ENCODE measurements around the gene NUBP1. TPM values are rescaled to one million over a fixed set of nuclear protein-coding genes. Genes with fewer than 3 reads are reported as not detected.
A peak's percentile ranks its signal among the peaks of the same experiment; 100 is the strongest.

The NUBP1 gene
- polyA plus RNA-seq, 2 of the 4 experiments (the other 2 are of a cell fraction), result 34.1 to 49.9 TPM

DNA sequence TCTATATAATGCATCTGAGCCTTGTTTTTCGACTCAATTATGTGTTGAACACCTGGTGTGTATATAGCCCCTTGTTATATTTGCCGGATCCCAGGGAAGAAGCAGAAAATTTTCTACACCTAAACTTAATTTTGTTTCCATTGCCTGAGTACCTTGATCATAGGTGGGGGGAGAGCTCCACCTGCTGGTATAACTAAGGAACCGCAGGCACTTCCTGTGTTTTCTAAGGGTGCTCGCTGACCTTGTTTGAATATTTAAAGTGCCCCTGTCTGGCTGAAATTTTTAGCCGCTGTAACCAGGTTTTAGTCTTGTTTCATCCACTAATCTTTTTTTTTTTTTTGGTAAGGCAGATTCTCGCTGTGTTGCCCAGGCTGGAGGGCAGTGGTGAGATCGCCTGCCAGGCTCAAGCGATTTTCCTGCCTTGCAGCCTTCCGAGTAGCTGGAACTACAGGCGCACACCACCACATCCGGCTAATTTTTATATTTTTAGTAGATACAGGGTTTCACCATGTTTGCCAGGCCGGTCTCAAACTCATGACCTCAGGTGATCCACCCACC lies 6.5 kb upstream of the NUBP1 start:
- CTCF ChIA-PET, result interaction anchor here (0.6 to 7.4 kb wide), 41 partner anchors 9 to 1576 kb away, joined by 3 to 198 read pairs (median 4); partner anchors contain the start of gene EMP2

DNA sequence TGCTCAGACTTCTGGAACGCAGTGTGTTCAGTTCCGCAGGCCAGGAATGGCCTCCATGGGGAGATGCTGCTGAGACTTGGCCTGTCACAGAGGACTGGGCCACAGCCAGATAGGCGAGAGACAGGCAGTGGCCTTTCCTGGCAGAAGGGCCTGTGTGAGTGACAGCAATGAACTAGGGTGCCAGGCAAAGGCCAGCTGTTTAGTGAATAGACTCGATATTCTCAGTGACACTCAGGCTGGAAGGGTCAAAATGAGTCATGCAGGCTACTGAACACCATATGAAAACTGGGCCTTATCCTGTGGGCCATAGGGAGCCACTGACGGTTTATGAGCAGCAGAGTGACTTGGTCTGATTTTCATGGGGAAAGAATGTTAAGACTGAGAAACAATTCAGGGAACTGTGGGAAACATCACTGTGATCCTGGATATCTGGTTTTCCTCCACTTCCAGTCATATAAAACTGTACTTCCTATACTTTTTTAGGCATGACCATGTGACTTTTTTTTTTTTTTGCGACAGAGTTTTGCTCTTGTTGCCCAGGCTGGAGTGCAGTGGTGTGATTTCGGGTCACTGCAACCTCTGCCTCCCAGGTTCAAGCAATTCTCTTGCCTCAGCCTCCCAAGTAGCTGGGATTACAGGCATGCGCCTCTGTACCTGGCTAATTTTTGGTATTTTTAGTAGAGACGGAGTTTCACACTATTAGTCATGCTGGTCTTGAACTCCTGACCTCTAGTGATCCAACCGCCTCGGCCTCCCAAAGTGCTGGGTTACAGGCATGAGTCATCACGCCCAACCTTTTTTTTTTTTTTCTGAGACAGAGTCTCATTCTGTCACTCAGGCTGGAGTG lies 5.2 kb upstream of the NUBP1 start:
- ATAC-seq (peak; percentile 37 to 65), FAIRE-seq (no peak), DNase-seq (ENCODE audit: low read depth in 1 of 2, low spot score in 1 of 2) (peak; percentile 14 to 84)
- TF ChIP-seq HOXB5 (CRISPR knock-in tag; IDR thresholded peaks at IDR 0.05) (no peak), KDM1A (IDR thresholded peaks at IDR 0.05; ENCODE audit: low read depth) (no peak), FOSL2 (IDR thresholded peaks at IDR 0.05) (peak; percentile 64), FOSL2 (CRISPR knock-in tag; IDR thresholded peaks at IDR 0.05) (peak; percentile 95), ZFP36 (IDR thresholded peaks at IDR 0.05; ENCODE audit: borderline replicate concordance, partially characterized antibody) (peak; percentile 70), ZNF302 (CRISPR knock-in tag; IDR thresholded peaks at IDR 0.05) (no peak), JUNB (IDR thresholded peaks at IDR 0.05) (peak; percentile 43; the same call in 1 of the 2 replicates)
- TF ChIP-seq, protein P1, sequence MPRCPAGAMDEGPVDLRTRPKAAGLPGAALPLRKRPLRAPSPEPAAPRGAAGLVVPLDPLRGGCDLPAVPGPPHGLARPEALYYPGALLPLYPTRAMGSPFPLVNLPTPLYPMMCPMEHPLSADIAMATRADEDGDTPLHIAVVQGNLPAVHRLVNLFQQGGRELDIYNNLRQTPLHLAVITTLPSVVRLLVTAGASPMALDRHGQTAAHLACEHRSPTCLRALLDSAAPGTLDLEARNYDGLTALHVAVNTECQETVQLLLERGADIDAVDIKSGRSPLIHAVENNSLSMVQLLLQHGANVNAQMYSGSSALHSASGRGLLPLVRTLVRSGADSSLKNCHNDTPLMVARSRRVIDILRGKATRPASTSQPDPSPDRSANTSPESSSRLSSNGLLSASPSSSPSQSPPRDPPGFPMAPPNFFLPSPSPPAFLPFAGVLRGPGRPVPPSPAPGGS (IDR thresholded peaks at IDR 0.05), result no peak
- Histone ChIP-seq H3K4me1 (peaks cover 33% of the 10 kb centered on the region), H3K9me3 (0 out of 3 replicates have a peak, but pooled peaks cover 3% of the 10 kb centered on the region), H3K4me3 (no peak overlapping the region), H3K27ac (peak overlapping the region; percentile 59 to 87), H3K4me2 (peak overlapping the region; percentile 45)
- ChIA-PET POLR2A (interaction anchor here (0.7 kb wide), 1 partner anchor 229 kb away, joined by 3 read pairs; no protein-coding TSS in a partner anchor), CTCF (interaction anchor here (0.6 to 7.4 kb wide), 17 partner anchors 8 to 481 kb away, joined by 3 to 198 read pairs (median 5); partner anchors contain the start of gene EMP2)
- 31% methylated on average over 12 of the region's 12 CpGs for WGBS (ENCODE audit: missing lambda C conversion rate)

More for the DNA sequence above, 6.5 kb upstream of the NUBP1 start:
- ATAC-seq (peak; percentile 65 to 81; a peak in 5 of 6 replicates), FAIRE-seq (no peak), DNase-seq (ENCODE audit: low read depth in 1 of 2, low spot score in 1 of 2) (peak; percentile 65 to 70)
- 29% methylated on average over 12 of the region's 12 CpGs for WGBS (ENCODE audit: missing lambda C conversion rate)
- Histone ChIP-seq H3K27ac (peak overlapping the region; percentile 44 to 66; a peak in 4 of 6 replicates), H3K4me1 (peaks cover 26% of the 10 kb centered on the region), H3K4me2 (peak overlapping the region; percentile 47), H3K9me3 (peaks cover 3% of the 10 kb centered on the region; the same call in 1 of the 3 replicates), H3K4me3 (no peak overlapping the region)
- TF ChIP-seq RFX5 (IDR thresholded peaks at IDR 0.05) (no peak), MYC (IDR thresholded peaks at IDR 0.05; ENCODE audit: borderline replicate concordance, low read length) (no peak), RNF2 (IDR thresholded peaks at IDR 0.05; ENCODE audit: borderline replicate concordance, low read depth) (no peak), POLR2A (IDR thresholded peaks at IDR 0.05; ENCODE audit: low read length) (no peak), CBX2 (IDR thresholded peaks at IDR 0.05; ENCODE audit: borderline replicate concordance, low read depth) (no peak), PHF8 (IDR thresholded peaks at IDR 0.05; ENCODE audit: borderline replicate concordance, low read depth) (no peak), HOXA7 (CRISPR knock-in tag; IDR thresholded peaks at IDR 0.05) (no peak), SMC3 (IDR thresholded peaks at IDR 0.05) (peak; percentile 87), ZC3H11A (IDR thresholded peaks at IDR 0.05) (no peak), RAD21 (conservative IDR thresholded peaks at IDR 0.05 in 1 of 2, IDR thresholded peaks at IDR 0.05 in 1 of 2) (peak; percentile 95 to 96), MAZ (IDR thresholded peaks at IDR 0.05; ENCODE audit: borderline replicate concordance, low read depth, low read length) (no peak)
- TF ChIP-seq, protein P2, sequence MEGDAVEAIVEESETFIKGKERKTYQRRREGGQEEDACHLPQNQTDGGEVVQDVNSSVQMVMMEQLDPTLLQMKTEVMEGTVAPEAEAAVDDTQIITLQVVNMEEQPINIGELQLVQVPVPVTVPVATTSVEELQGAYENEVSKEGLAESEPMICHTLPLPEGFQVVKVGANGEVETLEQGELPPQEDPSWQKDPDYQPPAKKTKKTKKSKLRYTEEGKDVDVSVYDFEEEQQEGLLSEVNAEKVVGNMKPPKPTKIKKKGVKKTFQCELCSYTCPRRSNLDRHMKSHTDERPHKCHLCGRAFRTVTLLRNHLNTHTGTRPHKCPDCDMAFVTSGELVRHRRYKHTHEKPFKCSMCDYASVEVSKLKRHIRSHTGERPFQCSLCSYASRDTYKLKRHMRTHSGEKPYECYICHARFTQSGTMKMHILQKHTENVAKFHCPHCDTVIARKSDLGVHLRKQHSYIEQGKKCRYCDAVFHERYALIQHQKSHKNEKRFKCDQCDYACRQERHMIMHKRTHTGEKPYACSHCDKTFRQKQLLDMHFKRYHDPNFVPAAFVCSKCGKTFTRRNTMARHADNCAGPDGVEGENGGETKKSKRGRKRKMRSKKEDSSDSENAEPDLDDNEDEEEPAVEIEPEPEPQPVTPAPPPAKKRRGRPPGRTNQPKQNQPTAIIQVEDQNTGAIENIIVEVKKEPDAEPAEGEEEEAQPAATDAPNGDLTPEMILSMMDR (IDR thresholded peaks at IDR 0.05), result peak; percentile 94
- TF ChIP-seq, protein P3, sequence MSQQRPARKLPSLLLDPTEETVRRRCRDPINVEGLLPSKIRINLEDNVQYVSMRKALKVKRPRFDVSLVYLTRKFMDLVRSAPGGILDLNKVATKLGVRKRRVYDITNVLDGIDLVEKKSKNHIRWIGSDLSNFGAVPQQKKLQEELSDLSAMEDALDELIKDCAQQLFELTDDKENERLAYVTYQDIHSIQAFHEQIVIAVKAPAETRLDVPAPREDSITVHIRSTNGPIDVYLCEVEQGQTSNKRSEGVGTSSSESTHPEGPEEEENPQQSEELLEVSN (IDR thresholded peaks at IDR 0.05; ENCODE audit: borderline replicate concordance, low read depth), result no peak
- POLR2A ChIA-PET, result interaction anchor here (0.7 kb wide), 1 partner anchor 182 kb away, joined by 4 read pairs; no protein-coding TSS in a partner anchor

Measured in A549 (cell line).